ENCODE data around the gene SCARB1.

SCARB1 gene

DNA sequence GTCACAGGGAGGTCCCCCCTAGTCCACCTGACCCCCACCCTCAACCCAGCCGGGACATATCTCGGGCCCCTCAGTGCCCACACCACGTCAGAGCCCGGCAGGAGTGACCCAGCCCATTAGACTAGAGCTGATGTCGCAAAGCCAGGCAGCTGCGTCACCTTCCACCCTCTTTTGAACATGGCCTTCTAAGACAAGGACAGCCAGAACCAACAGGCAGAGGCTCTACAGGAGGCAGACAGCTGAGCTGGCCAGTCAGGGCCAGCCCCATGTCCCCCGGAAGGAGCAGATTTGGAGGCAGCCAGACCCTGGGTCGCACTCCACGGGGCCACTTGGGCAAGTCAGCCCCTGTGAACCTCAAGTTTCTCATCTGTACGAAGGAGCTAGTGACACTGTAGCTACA lies 44.1 kb downstream of the SCARB1 start:
- no peak for TF ChIP-seq CTCF (IDR thresholded peaks at IDR 0.05; ENCODE audit: borderline replicate concordance, control extremely low read depth, extremely low read depth, insufficient read depth, missing control alignments)
- no peak for DNase-seq (ENCODE audit: low spot score)
- in situ Hi-C loops (cut with MboI; ENCODE audit: low sequenced_read_pairs, unreplicated experiment) = no loop called here

GRCh38 chr12:124819080-124819479 lies 44.6 kb downstream of the SCARB1 start:
- TF ChIP-seq CTCF (IDR thresholded peaks at IDR 0.05; ENCODE audit: borderline replicate concordance, control extremely low read depth, extremely low read depth, insufficient read depth, missing control alignments) = no peak
- no peak for DNase-seq (ENCODE audit: low spot score)
- in situ Hi-C loops (cut with MboI; ENCODE audit: low sequenced_read_pairs, unreplicated experiment) = no loop called here

GRCh38 chr12:124817076-124818000 lies 46.3 kb downstream of the SCARB1 start:
- in situ Hi-C loops (cut with MboI; ENCODE audit: low sequenced_read_pairs, unreplicated experiment) = no loop called here
- no peak for DNase-seq (ENCODE audit: low spot score)
- TF ChIP-seq CTCF (IDR thresholded peaks at IDR 0.05; ENCODE audit: borderline replicate concordance, control extremely low read depth, extremely low read depth, insufficient read depth, missing control alignments) = no peak

DNA sequence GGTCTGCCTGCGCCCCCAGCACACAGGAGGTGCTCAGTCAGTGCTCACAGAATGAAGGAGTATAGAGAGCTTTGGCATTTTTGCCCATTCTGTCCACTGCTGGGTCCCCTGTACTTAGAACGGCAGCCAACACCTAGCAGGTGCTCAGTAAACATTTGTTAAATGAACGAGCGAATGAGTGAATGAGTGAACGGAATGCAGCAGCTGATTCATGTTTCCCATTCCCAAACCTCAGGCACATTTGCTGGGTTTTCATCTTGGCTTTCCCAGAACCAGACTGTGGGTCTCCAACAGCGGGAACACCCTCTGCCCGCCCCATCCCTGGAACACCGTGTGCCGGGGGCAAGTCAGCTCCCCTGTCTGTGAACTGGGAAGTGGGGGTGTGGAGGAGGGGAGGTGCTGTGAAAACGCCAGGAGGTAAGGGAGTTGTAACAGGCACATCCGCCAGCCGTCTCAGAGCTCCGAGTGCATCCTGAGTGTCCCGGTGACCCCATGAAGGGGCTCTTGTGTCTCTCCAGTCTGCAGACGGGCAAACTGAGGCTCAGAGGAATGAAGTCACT lies 47.3 kb downstream of the SCARB1 start:
- in situ Hi-C loops (cut with MboI; ENCODE audit: low sequenced_read_pairs, unreplicated experiment) = no loop called here
- DNase-seq (ENCODE audit: low spot score) = no peak
- TF ChIP-seq CTCF (IDR thresholded peaks at IDR 0.05; ENCODE audit: borderline replicate concordance, control extremely low read depth, extremely low read depth, insufficient read depth, missing control alignments) = no peak

DNA sequence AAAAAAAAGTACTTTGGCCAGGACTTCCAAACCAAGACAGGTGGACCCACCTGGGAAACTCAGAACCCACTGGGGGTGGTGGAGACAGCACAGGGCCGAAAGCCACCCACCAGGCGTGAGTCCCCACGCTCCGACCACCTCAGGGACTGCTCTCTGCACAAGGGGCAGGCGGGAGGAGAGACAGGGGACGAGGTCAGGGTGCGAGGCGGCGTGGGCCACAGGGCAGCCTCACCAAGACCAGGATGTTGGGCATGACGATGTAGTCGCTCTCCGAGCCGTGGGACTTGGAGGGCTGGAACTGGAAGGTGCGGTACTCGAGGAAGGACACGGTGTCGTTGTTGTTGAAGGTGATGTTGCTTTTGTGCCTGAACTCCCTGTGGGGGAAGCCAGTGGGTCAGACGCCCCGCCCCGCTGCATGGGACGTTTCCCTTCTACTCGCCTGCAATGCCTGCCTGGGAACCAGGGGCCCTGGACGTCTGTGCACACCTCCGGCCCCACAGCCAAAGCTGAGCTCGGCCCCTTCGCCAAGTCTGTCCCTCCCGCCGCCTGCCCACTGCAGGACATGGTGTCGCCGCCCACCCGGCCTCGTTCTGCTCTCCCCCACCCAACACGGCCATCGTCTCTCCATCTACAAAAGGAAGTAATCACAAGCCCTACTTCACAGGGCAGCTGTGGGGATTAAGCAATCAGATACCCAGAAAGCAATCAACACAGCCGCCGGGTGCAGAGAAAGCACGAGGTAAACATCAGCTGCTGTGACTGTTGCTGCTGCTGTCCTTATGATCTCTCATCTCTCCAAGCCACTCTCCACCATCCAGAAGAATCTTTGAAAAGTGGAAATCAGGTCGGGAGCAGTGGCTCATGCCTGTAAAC lies 48.7 kb downstream of the SCARB1 start:
- no peak for TF ChIP-seq CTCF (IDR thresholded peaks at IDR 0.05; ENCODE audit: borderline replicate concordance, control extremely low read depth, extremely low read depth, insufficient read depth, missing control alignments)
- no peak for DNase-seq (ENCODE audit: low spot score)
- in situ Hi-C loops (cut with MboI; ENCODE audit: low sequenced_read_pairs, unreplicated experiment) = no loop called here

GRCh38 chr12:124813782-124814181 lies 49.9 kb downstream of the SCARB1 start:
- in situ Hi-C loops (cut with MboI; ENCODE audit: low sequenced_read_pairs, unreplicated experiment) = no loop called here
- no peak for TF ChIP-seq CTCF (IDR thresholded peaks at IDR 0.05; ENCODE audit: borderline replicate concordance, control extremely low read depth, extremely low read depth, insufficient read depth, missing control alignments)
- no peak for DNase-seq (ENCODE audit: low spot score)
